A549 (cell line): ENCODE results near the gene DDX10.

ENCODE experiments used
- MAFK ChIP-seq: fragments of 450-650 bp; IDR thresholded peaks from 2 replicates; pipeline ENCODE4 v1.6.1; 2014; ENCODE audit not compliant: partially characterized antibody
- MAZ ChIP-seq: fragments of 150-350 bp; IDR thresholded peaks from 2 replicates; pipeline ENCODE4 v1.6.1; 2014; ENCODE audit warnings: antibody characterized with exemption, low read depth, low read length, borderline replicate concordance
- TF ChIP-seq, protein P1 (sequence below): fragments of >200 bp; sonication (Bioruptor Twin); formaldehyde crosslinking; IDR thresholded peaks from 3 replicates; pipeline ENCODE4 v1.5.1; 2016

DNA sequence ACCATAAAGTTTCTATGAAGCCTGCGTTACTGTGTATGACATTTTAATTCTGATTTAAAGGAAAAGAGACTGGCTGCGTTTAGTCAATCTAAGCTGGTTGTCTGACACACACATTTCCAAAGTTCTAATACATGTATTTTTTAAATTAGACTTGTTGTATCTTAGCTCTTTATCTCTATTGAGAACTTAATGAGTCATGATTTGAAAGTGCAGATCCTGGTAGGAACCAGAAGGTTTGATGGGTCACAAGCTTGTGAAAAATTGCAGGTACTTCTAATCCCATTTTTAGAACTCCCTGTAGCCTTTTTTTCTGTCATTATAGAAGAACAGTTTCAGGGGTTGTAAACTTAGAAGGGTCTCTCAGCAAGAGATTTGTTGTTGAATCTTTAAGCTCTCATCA is 210.3 kb downstream of the DDX10 start:
- TF ChIP-seq MAFK = no peak
- TF ChIP-seq, protein P1, sequence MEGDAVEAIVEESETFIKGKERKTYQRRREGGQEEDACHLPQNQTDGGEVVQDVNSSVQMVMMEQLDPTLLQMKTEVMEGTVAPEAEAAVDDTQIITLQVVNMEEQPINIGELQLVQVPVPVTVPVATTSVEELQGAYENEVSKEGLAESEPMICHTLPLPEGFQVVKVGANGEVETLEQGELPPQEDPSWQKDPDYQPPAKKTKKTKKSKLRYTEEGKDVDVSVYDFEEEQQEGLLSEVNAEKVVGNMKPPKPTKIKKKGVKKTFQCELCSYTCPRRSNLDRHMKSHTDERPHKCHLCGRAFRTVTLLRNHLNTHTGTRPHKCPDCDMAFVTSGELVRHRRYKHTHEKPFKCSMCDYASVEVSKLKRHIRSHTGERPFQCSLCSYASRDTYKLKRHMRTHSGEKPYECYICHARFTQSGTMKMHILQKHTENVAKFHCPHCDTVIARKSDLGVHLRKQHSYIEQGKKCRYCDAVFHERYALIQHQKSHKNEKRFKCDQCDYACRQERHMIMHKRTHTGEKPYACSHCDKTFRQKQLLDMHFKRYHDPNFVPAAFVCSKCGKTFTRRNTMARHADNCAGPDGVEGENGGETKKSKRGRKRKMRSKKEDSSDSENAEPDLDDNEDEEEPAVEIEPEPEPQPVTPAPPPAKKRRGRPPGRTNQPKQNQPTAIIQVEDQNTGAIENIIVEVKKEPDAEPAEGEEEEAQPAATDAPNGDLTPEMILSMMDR = no peak
- no peak for TF ChIP-seq MAZ
